ENCODE measurements around the gene CHEK1. TPM values are rescaled to one million over a fixed set of nuclear protein-coding genes. Genes with fewer than 3 reads are reported as not detected.

Gene CHEK1
- total and polyA plus RNA-seq, 2 of the 8 experiments (the other 6 are each of a cell fraction or from before 2014, with no cell fraction given): 37.7 to 133 TPM

GRCh38 chr11:125592305-125593113 lies 32.5 kb upstream of the CHEK1 start, which contains the start of gene STT3A (continued):
- TF ChIP-seq BRCA1 (IDR thresholded peaks at IDR 0.05; ENCODE audit: low read depth, low read length) (no peak), BACH1 (IDR thresholded peaks at IDR 0.05; ENCODE audit: low read length) (peak; percentile 93), E2F6 (IDR thresholded peaks at IDR 0.05) (peak; percentile 61), SIN3A (conservative IDR thresholded peaks at IDR 0.05 in 1 of 2, IDR thresholded peaks at IDR 0.05 in 1 of 2; ENCODE audit: low read depth in 1 of 2, low read length in 2 of 2) (peak in 1 of 2 experiments; percentile 73; a peak in 2 of 4 replicates), CHD2 (IDR thresholded peaks at IDR 0.05; ENCODE audit: low read length) (peak; percentile 94), SP1 (IDR thresholded peaks at IDR 0.05; ENCODE audit: low read depth, low read length) (peak; percentile 99), EP300 (IDR thresholded peaks at IDR 0.05; ENCODE audit: borderline replicate concordance in 1 of 2, low read depth in 2 of 2, low read length in 2 of 2) (no peak), NANOG (IDR thresholded peaks at IDR 0.05; ENCODE audit: insufficient read depth, low read depth, low read length, poor library complexity, severe bottlenecking) (no peak), SAP30 (IDR thresholded peaks at IDR 0.05; ENCODE audit: insufficient read depth, insufficient replicate concordance, low read length) (no peak), CTCF (IDR thresholded peaks at IDR 0.05; ENCODE audit: control extremely low read depth in 1 of 3, insufficient read depth in 1 of 3, low read depth in 1 of 3, low read length in 3 of 3) (no peak), RBBP5 (IDR thresholded peaks at IDR 0.05; ENCODE audit: borderline replicate concordance, low read depth, low read length) (peak; percentile 29; the same call in 1 of the 2 replicates), TBP (IDR thresholded peaks at IDR 0.05; ENCODE audit: low read depth, low read length) (peak; percentile 63)
